HG03196 (cell line): Measurements from ENCODE around the gene MAGEA9B.
"Not testable (repeated sequence)": the region's sequence is repeated elsewhere in the genome, so short reads cannot be mapped to it uniquely, and the experiment has no call there.

ENCODE experiments used
- ATAC-seq: cut with Tn5 transposase; IDR thresholded peaks from one replicate; pipeline ENCODE4 v1.9.1; 2021; ENCODE audit not compliant: unreplicated experiment

Gene MAGEA9B

GRCh38 chrX:149587359-149587758, at the start of gene MAGEA9B:
Gene MAGEA9B (minus strand): TSS chrX:149587459. CDS start chrX:149583179, 4,280 bp downstream.
- not testable (repeated sequence) for ATAC-seq

GRCh38 chrX:149633511-149633910, 46.3 kb upstream of the MAGEA9B start:
- no peak for ATAC-seq

GRCh38 chrX:149631234-149632165, 44.2 kb upstream of the MAGEA9B start, which contains the start of gene TMEM185A:
Gene TMEM185A (minus strand): TSS chrX:149631792. CDS start chrX:149631580, 212 bp downstream.
- ATAC-seq, result peak; percentile 89

- ATAC-seq, result no peak
Measured at GRCh38 chrX:149630681-149631233, 43.5 kb upstream of the MAGEA9B start.

- no peak for ATAC-seq
Measured at GRCh38 chrX:149629730-149630387, 42.6 kb upstream of the MAGEA9B start.

GRCh38 chrX:149628768-149629167, 41.5 kb upstream of the MAGEA9B start:
- no peak for ATAC-seq

- no peak for ATAC-seq
Measured at GRCh38 chrX:149628280-149628679, 41.0 kb upstream of the MAGEA9B start.

- ATAC-seq, result not testable (repeated sequence)
Measured at GRCh38 chrX:149626829-149627228, 39.6 kb upstream of the MAGEA9B start.

GRCh38 chrX:149619662-149620061, 32.4 kb upstream of the MAGEA9B start:
- not testable (repeated sequence) for ATAC-seq

GRCh38 chrX:149618871-149619270, 31.6 kb upstream of the MAGEA9B start:
- no peak for ATAC-seq

- ATAC-seq, result no peak
Measured at GRCh38 chrX:149611623-149612175, 24.4 kb upstream of the MAGEA9B start.

- ATAC-seq, result no peak
Measured at GRCh38 chrX:149610511-149610910, 23.3 kb upstream of the MAGEA9B start.

- no peak for ATAC-seq
Measured at GRCh38 chrX:149607699-149608098, 20.4 kb upstream of the MAGEA9B start.

- not testable (repeated sequence) for ATAC-seq
Measured at GRCh38 chrX:149605248-149605885, 18.1 kb upstream of the MAGEA9B start.

GRCh38 chrX:149598603-149599002, 11.3 kb upstream of the MAGEA9B start:
- not testable (repeated sequence) for ATAC-seq

- not testable (repeated sequence) for ATAC-seq
Measured at GRCh38 chrX:149595943-149596342, 8.7 kb upstream of the MAGEA9B start.

- not testable (repeated sequence) for ATAC-seq
Measured at GRCh38 chrX:149595214-149595613, 8.0 kb upstream of the MAGEA9B start, which contains the start of gene HSFX2. Gene HSFX2 (minus strand): TSS chrX:149595314. CDS start chrX:149594700, 614 bp downstream.

GRCh38 chrX:149590993-149591392, 3.7 kb upstream of the MAGEA9B start:
- not testable (repeated sequence) for ATAC-seq

GRCh38 chrX:149585631-149586030, 1.6 kb downstream of the MAGEA9B start:
- not testable (repeated sequence) for ATAC-seq

GRCh38 chrX:149573456-149573855, 13.8 kb downstream of the MAGEA9B start:
- peak; percentile 100 for ATAC-seq
